GM12878 (cell line): ENCODE data around the gene TRAPPC3L. TPM values are rescaled to one million over a fixed set of nuclear protein-coding genes. Genes with fewer than 3 reads are reported as not detected.

Experiments
- ATAC-seq: fragments of 200-7000 bp; cut with Tn5 transposase; 3 replicates; pipeline ENCODE4 v1.9.1; 2020; ENCODE audit warnings: mild to moderate bottlenecking, moderate library complexity
- BruUV-seq: library from RNA; stranded (reverse); fragments of 400-500 nt; replicated peaks from 2 replicates; lab custom pipeline; 2021; lab: Mats Ljungman, UMichigan
- CTCF ChIA-PET: fragments of 300-600 bp; sonication (Branson Sonifier 250); formaldehyde crosslinking; extraction: SDS; loops from one replicate; lab custom pipeline; 2021; ENCODE audit warnings: inconsistent platforms; lab: Yijun Ruan, JAX
- POLR2A ChIA-PET: fragments of 350-600 bp; formaldehyde crosslinking; extraction: SDS; loops from one replicate; lab custom pipeline; 2021; ENCODE audit warnings: inconsistent platforms; lab: Charles Lee
- RAD21 ChIA-PET: fragments of 300-600 bp; sonication (Branson Sonifier 250); formaldehyde crosslinking; loops from one replicate; lab custom pipeline; 2023; ENCODE audit warnings: antibody characterized with exemption; ENCODE audit not compliant: unreplicated experiment; lab: Charles Lee
- SMC1A ChIA-PET: fragments of 300-600 bp; sonication (Branson Sonifier 250); formaldehyde crosslinking; loops from one replicate; lab custom pipeline; 2023; ENCODE audit not compliant: unreplicated experiment, uncharacterized antibody; lab: Charles Lee
- DNase-seq: peaks from one replicate; pipeline ENCODE4 v3.0.0-alpha.2; 2011; ENCODE audit warnings: low read depth, low spot score
- FAIRE-seq: peaks from 3 replicates; lab custom pipeline; 2011; peaks lifted over from hg19 to GRCh38; lab: Jason Lieb, UNC
- H2AFZ ChIP-seq: 2 replicates; pipeline ENCODE4 v1.6.0; 2011; ENCODE audit warnings: low read depth, low read length, control low read depth; ENCODE audit not compliant: control insufficient read depth
- H3K27ac ChIP-seq: 2 replicates; pipeline ENCODE4 v1.5.1; 2011; ENCODE audit warnings: control low read depth; ENCODE audit not compliant: control insufficient read depth, insufficient read depth
- H3K27me3 ChIP-seq, 2 experiments: replicated peaks in 1 of 2; 2 replicates each; pipeline versions ENCODE4 v1.6.0 to v1.6.1; 2011; ENCODE audit warnings: low read length in 1 of 2; ENCODE audit not compliant: control insufficient read depth in 2 of 2, insufficient read depth in 2 of 2
- H3K36me3 ChIP-seq, 2 experiments: 2 replicates each; pipeline ENCODE4 v1.5.1; 2011; ENCODE audit warnings: low read length in 1 of 2; ENCODE audit not compliant: control insufficient read depth in 2 of 2, insufficient read depth in 2 of 2
- H3K4me1 ChIP-seq: 2 replicates; pipeline ENCODE4 v1.6.1; 2011; ENCODE audit warnings: mild to moderate bottlenecking, low read length, moderate library complexity, mixed read lengths; ENCODE audit not compliant: control insufficient read depth, insufficient read depth
- H3K4me2 ChIP-seq: 2 replicates; pipeline ENCODE4 v1.6.0; 2011; ENCODE audit warnings: control low read depth; ENCODE audit not compliant: control insufficient read depth, insufficient read depth
- H3K4me3 ChIP-seq: fragments of 200-600 bp; sonication (generic); 2 replicates; pipeline ENCODE4 v1.5.1; 2016
- H3K79me2 ChIP-seq: 2 replicates; pipeline ENCODE4 v1.6.0; 2011; ENCODE audit warnings: low read length; ENCODE audit not compliant: control insufficient read depth, insufficient read depth
- H3K9ac ChIP-seq: 2 replicates; pipeline ENCODE4 v1.8.0; 2011; ENCODE audit warnings: low read length, control low read depth, mixed read lengths; ENCODE audit not compliant: control insufficient read depth, insufficient read depth
- H3K9me3 ChIP-seq: replicated peaks from 3 replicates; pipeline ENCODE4 v1.5.1; 2011; ENCODE audit warnings: mild to moderate bottlenecking, low read length; ENCODE audit not compliant: control insufficient read depth, insufficient read depth
- H4K20me1 ChIP-seq: 2 replicates; pipeline ENCODE4 v1.6.0; 2011; ENCODE audit not compliant: control insufficient read depth, insufficient read depth
- BCLAF1 ChIP-seq: fragments of 450-650 bp; IDR thresholded peaks from 2 replicates; pipeline ENCODE4 v1.6.1; 2017; ENCODE audit warnings: antibody characterized with exemption, mild to moderate bottlenecking, moderate library complexity
- JUND ChIP-seq: IDR thresholded peaks from 2 replicates; pipeline ENCODE4 v1.6.1; 2012; ENCODE audit warnings: low read depth, mild to moderate bottlenecking, low read length, improper control_type of control experiment, moderate library complexity
- MTA2 ChIP-seq: fragments of 450-650 bp; IDR thresholded peaks from 2 replicates; pipeline ENCODE4 v1.6.1; 2016; ENCODE audit warnings: low read depth, mild to moderate bottlenecking, moderate library complexity
- RB1 ChIP-seq: fragments of 450-650 bp; formaldehyde crosslinking; IDR thresholded peaks from 2 replicates; pipeline ENCODE4 v1.6.1; 2017; ENCODE audit warnings: mild to moderate bottlenecking, borderline replicate concordance
- RUNX3 ChIP-seq: IDR thresholded peaks from 2 replicates; pipeline ENCODE4 v1.6.1; 2012; ENCODE audit warnings: low read length, inconsistent platforms
- TCF3 ChIP-seq: IDR thresholded peaks from 2 replicates; pipeline ENCODE4 v1.6.1; 2012; ENCODE audit warnings: low read depth, mild to moderate bottlenecking, low read length, borderline replicate concordance; ENCODE audit not compliant: insufficient read depth
- WGBS: methylation state at CpG from one replicate; pipeline ENCODE4 v1.1.6; 2016; ENCODE audit warnings: low lambda C conversion rate; ENCODE audit not compliant: insufficient replicate concordance, insufficient coverage; ENCODE audit errors: missing lambda C conversion rate; 5-methylcytosine and 5-hydroxymethylcytosine counted together
- in situ Hi-C: fragments of 300-500 bp; cut with MboI; formaldehyde crosslinking; loops from 9 replicates; pipeline ENCODE4 v1.14.3; 2018; ENCODE audit warnings: mixed read lengths
- intact Hi-C: fragments of 100-400 bp; cut with micrococcal nuclease; formaldehyde crosslinking; loops from one replicate; pipeline ENCODE4 v1.14.2; 2022; ENCODE audit not compliant: unreplicated experiment
- polyA plus RNA-seq, 11 experiments: library from polyadenylated mRNA; depleted of rRNA in 4 of 11; unstranded in 6 of 11; stranded (reverse) in 5 of 11; fragments of >200 nt; fragmentation: Nextera tagmentation in 4 of 11; fragmentation: Illumina TruSeq in 1 of 11; extraction: Ambion mirVana in 4 of 11; extraction: Trizol in 1 of 11; gene quantifications; 1 replicate in 1 of 11; 2 replicates in 10 of 11; pipeline versions ENCODE4 v1.2.1 to v1.2.3, GENCODE V29; 2011 to 2016; ENCODE audit warnings: inconsistent platforms in 2 of 11, missing spikeins in 2 of 11, low read depth in 1 of 11
- total RNA-seq, 4 experiments: library from RNA; depleted of rRNA in 3 of 4; stranded (reverse); fragments of >200 nt in 3 of 4; fragmentation: Illumina TruSeq in 1 of 4; extraction: Trizol in 1 of 4; gene quantifications; 2 replicates each; pipeline versions ENCODE4 v1.2.1 to v1.2.3, GENCODE V29; 2013 to 2021

Gene TRAPPC3L
- total and polyA plus RNA-seq, 10 of the 15 experiments (the other 5 are each of a cell fraction or from before 2014, with no cell fraction given) = not detected

- Histone ChIP-seq H3K27me3 (no peaks in the 10 kb centered on the region; a peak in 1 of 4 replicates), H3K9me3 (no peaks in the 10 kb centered on the region), H3K9ac (no peak overlapping the region), H3K27ac (no peak overlapping the region), H3K4me1 (no peaks in the 10 kb centered on the region), H3K4me3 (no peak overlapping the region), H2AFZ (no peak overlapping the region), H3K36me3 (no peaks in the 10 kb centered on the region), H4K20me1 (no peaks in the 10 kb centered on the region), H3K4me2 (no peak overlapping the region), H3K79me2 (no peaks in the 10 kb centered on the region)
- FAIRE-seq = no peak
- RAD21 ChIA-PET = no interaction called here
- no peak for TF ChIP-seq BCLAF1
- no peak for TF ChIP-seq RUNX3
- TF ChIP-seq MTA2 = no peak
- no peak for DNase-seq
- intact Hi-C loops = no loop called here
- no TSS peak for BruUV-seq
- CTCF ChIA-PET = interaction anchor here (0.8 to 3.4 kb wide), 4 partner anchors 9 to 257 kb away, joined by 3 to 18 read pairs (median 4); no protein-coding TSS in a partner anchor
- WGBS = 30% methylated on average over 2 of the region's 2 CpGs
- SMC1A ChIA-PET = interaction anchor here (2.9 kb wide), 2 partner anchors 12 to 236 kb away, joined by 9 to 13 read pairs; partner anchors contain the start of gene CALHM5
- in situ Hi-C loops = no loop called here
- POLR2A ChIA-PET = no interaction called here
- ATAC-seq = no peak
Observed at GRCh38 chr6:116524236-116524635, 21.2 kb downstream of the TRAPPC3L start.

- no peak for TF ChIP-seq TCF3
- no peak for TF ChIP-seq JUND
- no peak for TF ChIP-seq RB1
- Histone ChIP-seq H4K20me1 (no peaks in the 10 kb centered on the region), H3K27me3 (no peaks in the 10 kb centered on the region), H3K27ac (no peak overlapping the region), H3K4me1 (no peaks in the 10 kb centered on the region), H3K9me3 (no peaks in the 10 kb centered on the region), H3K4me2 (no peak overlapping the region), H3K79me2 (no peaks in the 10 kb centered on the region), H3K9ac (no peak overlapping the region), H2AFZ (no peak overlapping the region), H3K4me3 (no peak overlapping the region), H3K36me3 (no peaks in the 10 kb centered on the region)
- no TSS peak for BruUV-seq
- FAIRE-seq (no peak), DNase-seq (no peak), ATAC-seq (no peak)
- ChIA-PET POLR2A (no interaction called here), CTCF (interaction anchor here (0.6 to 3.4 kb wide), 5 partner anchors 12 to 305 kb away, joined by 3 to 18 read pairs (median 5); no protein-coding TSS in a partner anchor), RAD21 (no interaction called here), SMC1A (interaction anchor here (1.1 to 2.9 kb wide), 4 partner anchors 10 to 235 kb away, joined by 3 to 13 read pairs (median 7); partner anchors contain the start of gene CALHM5)
- in situ Hi-C loops = no loop called here
- 73% methylated on average over 2 of the region's 2 CpGs for WGBS
- intact Hi-C loops = no loop called here
Observed at GRCh38 chr6:116522896-116523295, 22.6 kb downstream of the TRAPPC3L start.
